Lung (tissue), 12 donors: ENCODE results near the gene HTRA3. TPM values are rescaled to one million over a fixed set of nuclear protein-coding genes. Genes with fewer than 3 reads are reported as not detected.

Source experiments
- ATAC-seq: fragments of 200-7000 bp; cut with Tn5 transposase; one replicate; pipeline ENCODE4 v1.9.1; 2020; ENCODE audit warnings: moderate number of reproducible peaks; ENCODE audit not compliant: insufficient read depth, low FRiP score
- DNase-seq, 3 donors: peaks; one replicate each; pipeline ENCODE4 v3.0.0-alpha.2; 2013 to 2017
- H3K27ac ChIP-seq, 2 donors: one replicate each; pipeline ENCODE4 v1.5.1; 2013; ENCODE audit warnings: mild to moderate bottlenecking in 2 of 2, moderate library complexity in 2 of 2, control low read depth in 1 of 2, inconsistent platforms in 1 of 2, low read depth in 1 of 2, low read length in 1 of 2
- H3K27me3 ChIP-seq, 3 donors: one replicate each; pipeline ENCODE4 v1.5.1; 2013; ENCODE audit warnings: low read length in 2 of 3; ENCODE audit not compliant: control insufficient read depth in 3 of 3, insufficient read depth in 3 of 3
- H3K36me3 ChIP-seq, 4 donors: one replicate each; pipeline ENCODE4 v1.5.1; 2013; ENCODE audit warnings: low read length in 4 of 4, mild to moderate bottlenecking in 1 of 4, moderate library complexity in 1 of 4; ENCODE audit not compliant: control insufficient read depth in 4 of 4, insufficient read depth in 4 of 4
- H3K4me1 ChIP-seq, 5 donors: one replicate each; pipeline ENCODE4 v1.5.1; 2013; ENCODE audit warnings: low read length in 5 of 5, mild to moderate bottlenecking in 2 of 5, moderate library complexity in 1 of 5; ENCODE audit not compliant: control insufficient read depth in 5 of 5, insufficient read depth in 5 of 5
- H3K4me3 ChIP-seq: one replicate; pipeline ENCODE4 v1.5.1; 2013; ENCODE audit warnings: mild to moderate bottlenecking, control low read depth, moderate library complexity
- H3K9ac ChIP-seq, 2 donors: one replicate each; pipeline ENCODE4 v1.5.1; 2013; ENCODE audit warnings: low read length in 2 of 2, control low read depth in 1 of 2; ENCODE audit not compliant: insufficient read depth in 1 of 2
- H3K9me3 ChIP-seq, 4 donors: one replicate each; pipeline ENCODE4 v1.5.1; 2013; ENCODE audit warnings: low read length in 3 of 4, mild to moderate bottlenecking in 1 of 4, moderate library complexity in 1 of 4; ENCODE audit not compliant: control insufficient read depth in 4 of 4, insufficient read depth in 3 of 4
- CTCF ChIP-seq: IDR thresholded peaks from 2 replicates; pipeline ENCODE4 v1.5.1; 2012; ENCODE audit warnings: mild to moderate bottlenecking; ENCODE audit errors: control extremely low read depth, extremely low read depth
- WGBS, 2 donors: extraction: QIAGEN DNeasy Blood & Tissue Kit; methylation state at CpG; one replicate each; pipeline ENCODE4 v1.1.7; 2013; 5-methylcytosine and 5-hydroxymethylcytosine counted together
- polyA plus RNA-seq, 2 donors: library from polyadenylated mRNA; stranded (reverse); fragments of 200-250 nt; gene quantifications; one replicate each; pipeline ENCODE4 v1.2.1, GENCODE V29; 2013
- total RNA-seq, 2 donors: library from RNA; depleted of rRNA in 1 of 2; stranded (reverse); fragments of >200 nt in 1 of 2; gene quantifications; one replicate each; pipeline ENCODE4 v1.2.1, GENCODE V29; 2014 to 2021
- donor health status: control.
- donor health status: control.
- donor health status: Bipolar disorder and iron deficiency.
- donor health status: healthy.
- donor health status: DM: yes; HTN: yes; CAD: no.

Gene HTRA3
- total and polyA plus RNA-seq, 4 donors: 9.5 to 23.5 (median 17.8) TPM

GRCh38 chr4:8328456-8328855, 58.9 kb downstream of the HTRA3 start:
- Histone ChIP-seq H3K36me3 (no peaks in the 10 kb centered on the region), H3K9ac (no peak overlapping the region)

GRCh38 chr4:8328866-8329559, 59.5 kb downstream of the HTRA3 start:
- WGBS, 2 donors: 83 to 92% methylated on average over 13 of the region's 13 CpGs
- Histone ChIP-seq H3K9ac (no peak overlapping the region), H3K27ac (no peak overlapping the region), H3K4me1 (peaks cover 0 to 4% (median 0%) of the 10 kb centered on the region in 5 donors), H3K27me3 (no peaks in the 10 kb centered on the region), H3K4me3 (no peak overlapping the region), H3K9me3 (peaks cover 0 to 4% (median 0%) of the 10 kb centered on the region in 4 donors), H3K36me3 (no peaks in the 10 kb centered on the region)
- ATAC-seq: no peak
- no peak for TF ChIP-seq CTCF
- no peak for DNase-seq

More at GRCh38 chr4:8328456-8328855, 58.9 kb downstream of the HTRA3 start:
- H3K4me1 ChIP-seq: peaks cover 0 to 4% (median 0%) of the 10 kb centered on the region in 5 donors
- no peak for TF ChIP-seq CTCF
- ATAC-seq: no peak
- H3K9me3 ChIP-seq: peaks cover 0 to 4% (median 0%) of the 10 kb centered on the region in 4 donors
- WGBS, 2 donors: 73 to 91% methylated on average over 3 of the region's 3 CpGs
- no peak for DNase-seq
- H3K4me3 ChIP-seq: no peak overlapping the region
- H3K27ac ChIP-seq: no peak overlapping the region
- no peaks in the 10 kb centered on the region for H3K27me3 ChIP-seq

- DNase-seq: no peak
- TF ChIP-seq CTCF: no peak
- Histone ChIP-seq H3K9ac (no peak overlapping the region), H3K36me3 (no peaks in the 10 kb centered on the region), H3K4me1 (peaks cover 0 to 4% (median 0%) of the 10 kb centered on the region in 5 donors), H3K27me3 (no peaks in the 10 kb centered on the region), H3K4me3 (no peak overlapping the region), H3K27ac (no peak overlapping the region), H3K9me3 (peaks cover 0 to 4% (median 0%) of the 10 kb centered on the region in 4 donors)
- ATAC-seq: no peak
- WGBS, 2 donors: 79 to 80% methylated on average over 6 of the region's 6 CpGs
Observed at GRCh38 chr4:8329560-8329858, 60.0 kb downstream of the HTRA3 start.
